Memory B cell (primary cell): ENCODE data around the gene TRMU.

Source experiments
- ATAC-seq: fragments of 150-1000 bp; cut with Tn5 transposase; 2 replicates; pipeline ENCODE4 v1.10.0; 2021; ENCODE audit warnings: low read depth, mild to moderate bottlenecking, moderate library complexity
- DNase-seq, 2 donors: peaks; one replicate each; pipeline ENCODE4 v3.0.0; 2022; ENCODE audit warnings: low spot score in 2 of 2
- H3K27ac Mint-ChIP-seq: one replicate; pipeline ENCODE4 v1.8.0; 2022; ENCODE audit warnings: mild to moderate bottlenecking, moderate library complexity, mixed read lengths
- H3K27me3 Mint-ChIP-seq: one replicate; pipeline ENCODE4 v1.8.0; 2022; ENCODE audit warnings: mixed read lengths
- H3K36me3 Mint-ChIP-seq: one replicate; pipeline ENCODE4 v1.8.0; 2022; ENCODE audit warnings: mild to moderate bottlenecking, mixed read lengths
- H3K4me1 Mint-ChIP-seq: one replicate; pipeline ENCODE4 v1.8.0; 2022; ENCODE audit warnings: mixed read lengths
- H3K4me3 Mint-ChIP-seq: one replicate; pipeline ENCODE4 v1.8.0; 2022; ENCODE audit warnings: mild to moderate bottlenecking, moderate library complexity, mixed read lengths
- H3K9me3 Mint-ChIP-seq: one replicate; pipeline ENCODE4 v1.8.0; 2022; ENCODE audit warnings: mixed read lengths

The TRMU gene

GRCh38 chr22:46379066-46379930, 43.8 kb downstream of the TRMU start:
- H3K27me3 Mint-ChIP-seq: no peaks in the 10 kb centered on the region
- peaks cover 2% of the 10 kb centered on the region for H3K9me3 Mint-ChIP-seq
- H3K27ac Mint-ChIP-seq: no peak overlapping the region
- H3K36me3 Mint-ChIP-seq: peaks cover 45% of the 10 kb centered on the region
- ATAC-seq: no peak
- H3K4me1 Mint-ChIP-seq: peaks cover 2% of the 10 kb centered on the region
- H3K4me3 Mint-ChIP-seq: no peak overlapping the region
- DNase-seq: no peak

GRCh38 chr22:46380069-46380468, 44.6 kb downstream of the TRMU start:
- H3K36me3 Mint-ChIP-seq: peaks cover 45% of the 10 kb centered on the region
- H3K4me3 Mint-ChIP-seq: no peak overlapping the region
- H3K27ac Mint-ChIP-seq: no peak overlapping the region
- H3K4me1 Mint-ChIP-seq: peaks cover 2% of the 10 kb centered on the region
- peaks cover 2% of the 10 kb centered on the region for H3K9me3 Mint-ChIP-seq
- DNase-seq (no peak), ATAC-seq (no peak)
- no peaks in the 10 kb centered on the region for H3K27me3 Mint-ChIP-seq

GRCh38 chr22:46380581-46380980, 45.1 kb downstream of the TRMU start:
- DNase-seq (no peak), ATAC-seq (no peak)
- Mint-ChIP-seq H3K36me3 (peaks cover 41% of the 10 kb centered on the region), H3K27me3 (no peaks in the 10 kb centered on the region), H3K4me1 (no peaks in the 10 kb centered on the region), H3K9me3 (peaks cover 2% of the 10 kb centered on the region), H3K27ac (no peak overlapping the region), H3K4me3 (no peak overlapping the region)

GRCh38 chr22:46381142-46381541, 45.6 kb downstream of the TRMU start:
- Mint-ChIP-seq H3K27me3 (no peaks in the 10 kb centered on the region), H3K4me1 (no peaks in the 10 kb centered on the region), H3K4me3 (no peak overlapping the region), H3K27ac (no peak overlapping the region), H3K9me3 (no peaks in the 10 kb centered on the region), H3K36me3 (peaks cover 36% of the 10 kb centered on the region)
- DNase-seq (no peak), ATAC-seq (no peak)

- Mint-ChIP-seq H3K9me3 (no peaks in the 10 kb centered on the region), H3K36me3 (peaks cover 33% of the 10 kb centered on the region), H3K27ac (no peak overlapping the region), H3K4me1 (no peaks in the 10 kb centered on the region), H3K4me3 (no peak overlapping the region), H3K27me3 (no peaks in the 10 kb centered on the region)
- ATAC-seq: no peak
- DNase-seq: no peak
These were observed 46.2 kb downstream of the TRMU start for GRCh38 chr22:46381731-46382130.

- H3K27ac Mint-ChIP-seq: no peak overlapping the region
- no peaks in the 10 kb centered on the region for H3K9me3 Mint-ChIP-seq
- ATAC-seq: no peak
- H3K36me3 Mint-ChIP-seq: peaks cover 27% of the 10 kb centered on the region
- H3K4me3 Mint-ChIP-seq: no peak overlapping the region
- H3K4me1 Mint-ChIP-seq: no peaks in the 10 kb centered on the region
- DNase-seq: no peak
- H3K27me3 Mint-ChIP-seq: no peaks in the 10 kb centered on the region
These were observed 47.0 kb downstream of the TRMU start for GRCh38 chr22:46382524-46382923.

GRCh38 chr22:46386312-46386711, 50.8 kb downstream of the TRMU start:
- no peak overlapping the region for H3K4me3 Mint-ChIP-seq
- ATAC-seq (no peak), DNase-seq (no peak)
- H3K27ac Mint-ChIP-seq: no peak overlapping the region
- peaks cover 11% of the 10 kb centered on the region for H3K36me3 Mint-ChIP-seq
- H3K9me3 Mint-ChIP-seq: no peaks in the 10 kb centered on the region
- H3K4me1 Mint-ChIP-seq: no peaks in the 10 kb centered on the region
- no peaks in the 10 kb centered on the region for H3K27me3 Mint-ChIP-seq

GRCh38 chr22:46387748-46388147, 52.2 kb downstream of the TRMU start:
- no peak for ATAC-seq

GRCh38 chr22:46388647-46389046, 53.1 kb downstream of the TRMU start:
- Mint-ChIP-seq H3K4me1 (no peaks in the 10 kb centered on the region), H3K27ac (no peak overlapping the region), H3K4me3 (no peak overlapping the region), H3K27me3 (no peaks in the 10 kb centered on the region), H3K9me3 (no peaks in the 10 kb centered on the region), H3K36me3 (peaks cover 4% of the 10 kb centered on the region)
- DNase-seq (no peak), ATAC-seq (no peak)

More at GRCh38 chr22:46387748-46388147, 52.2 kb downstream of the TRMU start:
- DNase-seq: no peak
- Mint-ChIP-seq H3K4me1 (no peaks in the 10 kb centered on the region), H3K27me3 (no peaks in the 10 kb centered on the region), H3K36me3 (peaks cover 6% of the 10 kb centered on the region), H3K27ac (no peak overlapping the region), H3K4me3 (no peak overlapping the region), H3K9me3 (no peaks in the 10 kb centered on the region)

- Mint-ChIP-seq H3K4me1 (no peaks in the 10 kb centered on the region), H3K27me3 (no peaks in the 10 kb centered on the region), H3K27ac (no peak overlapping the region), H3K36me3 (peaks cover 6% of the 10 kb centered on the region), H3K4me3 (no peak overlapping the region), H3K9me3 (no peaks in the 10 kb centered on the region)
- no peak for ATAC-seq
- DNase-seq: no peak
These were observed 53.6 kb downstream of the TRMU start for GRCh38 chr22:46389081-46389480.

GRCh38 chr22:46390105-46390651, 54.7 kb downstream of the TRMU start:
- Mint-ChIP-seq H3K4me1 (no peaks in the 10 kb centered on the region), H3K4me3 (no peak overlapping the region), H3K27me3 (no peaks in the 10 kb centered on the region), H3K9me3 (no peaks in the 10 kb centered on the region), H3K27ac (no peak overlapping the region), H3K36me3 (peaks cover 6% of the 10 kb centered on the region)
- DNase-seq: no peak
- no peak for ATAC-seq

- no peak for DNase-seq
- no peaks in the 10 kb centered on the region for H3K9me3 Mint-ChIP-seq
- H3K4me3 Mint-ChIP-seq: no peak overlapping the region
- H3K4me1 Mint-ChIP-seq: no peaks in the 10 kb centered on the region
- H3K27me3 Mint-ChIP-seq: no peaks in the 10 kb centered on the region
- H3K36me3 Mint-ChIP-seq: peaks cover 10% of the 10 kb centered on the region
- ATAC-seq: no peak
- no peak overlapping the region for H3K27ac Mint-ChIP-seq
These were observed 55.3 kb downstream of the TRMU start for GRCh38 chr22:46390652-46391301.

- no peak for DNase-seq
- no peak overlapping the region for H3K27ac Mint-ChIP-seq
These were observed 56.1 kb downstream of the TRMU start for GRCh38 chr22:46391486-46392136.

More at GRCh38 chr22:46391486-46392136, 56.1 kb downstream of the TRMU start:
- H3K4me1 Mint-ChIP-seq: no peaks in the 10 kb centered on the region
- H3K27me3 Mint-ChIP-seq: no peaks in the 10 kb centered on the region
- H3K9me3 Mint-ChIP-seq: no peaks in the 10 kb centered on the region
- H3K36me3 Mint-ChIP-seq: peaks cover 9% of the 10 kb centered on the region
- H3K4me3 Mint-ChIP-seq: no peak overlapping the region
- no peak for ATAC-seq
